ENCODE data around the gene SCYGR3. TPM values are rescaled to one million over a fixed set of nuclear protein-coding genes. Genes with fewer than 3 reads are reported as not detected.

Gene SCYGR3
- total and polyA plus RNA-seq, 2 experiments from 2014 or later, result not detected

- TF ChIP-seq ZNF462 (CRISPR knock-in tag; IDR thresholded peaks at IDR 0.05) (no peak), POLR2AphosphoS5 (IDR thresholded peaks at IDR 0.05; ENCODE audit: low read depth) (no peak), REST (IDR thresholded peaks at IDR 0.05; ENCODE audit: unreplicated experiment) (no peak), EZH2phosphoT487 (IDR thresholded peaks at IDR 0.05; ENCODE audit: unreplicated experiment) (no peak), JUNB (IDR thresholded peaks at IDR 0.05; ENCODE audit: unreplicated experiment) (no peak), EZH2 (IDR thresholded peaks at IDR 0.05; ENCODE audit: low read depth, unreplicated experiment) (no peak)
Measured at GRCh38 chr2:227597036-227597435, 17.6 kb downstream of the SCYGR3 start (continued).

Measured in GM23338 (cell line).